Progenitor cell of endocrine pancreas (in vitro differentiated cells): ENCODE data around the gene DISP3. TPM values are rescaled to one million over a fixed set of nuclear protein-coding genes. Genes with fewer than 3 reads are reported as not detected.

Experiments
- DNase-seq: peaks from one replicate; pipeline ENCODE4 v3.0.0; 2021; ENCODE audit warnings: low spot score; ENCODE audit not compliant: unreplicated experiment
- H3K27ac Mint-ChIP-seq: 2 replicates; pipeline ENCODE4 v1.8.0; 2021; ENCODE audit warnings: mild to moderate bottlenecking, moderate library complexity, mixed read lengths
- H3K27me3 Mint-ChIP-seq: 2 replicates; pipeline ENCODE4 v1.8.0; 2021; ENCODE audit warnings: mixed read lengths
- H3K36me3 Mint-ChIP-seq: 2 replicates; pipeline ENCODE4 v1.8.0; 2022; ENCODE audit warnings: mixed read lengths; ENCODE audit not compliant: insufficient read depth
- H3K4me1 Mint-ChIP-seq: 2 replicates; pipeline ENCODE4 v1.8.0; 2021; ENCODE audit warnings: low read depth, mixed read lengths
- H3K4me3 Mint-ChIP-seq: 2 replicates; pipeline ENCODE4 v1.8.0; 2021; ENCODE audit warnings: low read depth, mild to moderate bottlenecking, moderate library complexity, mixed read lengths
- H3K9me3 Mint-ChIP-seq: 2 replicates; pipeline ENCODE4 v1.8.0; 2021; ENCODE audit warnings: low read depth, mixed read lengths
- CTCF ChIP-seq: fragments of 200-600 bp; sonication (generic); IDR thresholded peaks from one replicate; pipeline ENCODE4 v1.5.0; 2021; ENCODE audit warnings: antibody characterized with exemption, mild to moderate bottlenecking; ENCODE audit not compliant: unreplicated experiment
- long read RNA-seq: library from polyadenylated mRNA; unstranded; transcript quantifications from one replicate; pipeline ENCODE4 v2.0.0, GENCODE V29; 2020
- total RNA-seq: library from RNA; stranded (reverse); gene quantifications from 2 replicates; pipeline ENCODE4 v1.2.1, GENCODE V29; 2021

The DISP3 gene
- total RNA-seq = 5.4 and 6.2 TPM in 2 replicates
- long read RNA-seq = 0 reads

- H3K27ac Mint-ChIP-seq = peak within 1 kb of the TSS; percentile 33
- TF ChIP-seq CTCF = peak; percentile 89
- peaks cover 4% of the 10 kb centered on the region for H3K4me1 Mint-ChIP-seq
- DNase-seq = peak; percentile 79
- no peaks in the 10 kb centered on the region for H3K36me3 Mint-ChIP-seq
- peaks cover 46% of the 10 kb centered on the region for H3K27me3 Mint-ChIP-seq
- H3K9me3 Mint-ChIP-seq = no peaks in the 10 kb centered on the region
- peak within 1 kb of the TSS; percentile 70 for H3K4me3 Mint-ChIP-seq
Measured at GRCh38 chr1:11478571-11479374, at the start of gene DISP3. Gene DISP3 (plus strand): TSS chr1:11479155. CDS start chr1:11500993, 21,838 bp downstream.

GRCh38 chr1:11429226-11429625 is 49.7 kb upstream of the DISP3 start:
- no peaks in the 10 kb centered on the region for H3K9me3 Mint-ChIP-seq
- TF ChIP-seq CTCF = no peak

GRCh38 chr1:11429935-11430334 is 49.0 kb upstream of the DISP3 start:
- no peaks in the 10 kb centered on the region for H3K9me3 Mint-ChIP-seq
- no peak for DNase-seq
- H3K36me3 Mint-ChIP-seq = no peaks in the 10 kb centered on the region
- H3K4me3 Mint-ChIP-seq = no peak overlapping the region
- TF ChIP-seq CTCF = no peak
- H3K4me1 Mint-ChIP-seq = no peaks in the 10 kb centered on the region
- H3K27me3 Mint-ChIP-seq = peaks cover 8% of the 10 kb centered on the region
- H3K27ac Mint-ChIP-seq = no peak overlapping the region

More at GRCh38 chr1:11429226-11429625, 49.7 kb upstream of the DISP3 start:
- Mint-ChIP-seq H3K27me3 (peaks cover 8% of the 10 kb centered on the region), H3K36me3 (no peaks in the 10 kb centered on the region), H3K4me1 (no peaks in the 10 kb centered on the region), H3K4me3 (no peak overlapping the region), H3K27ac (no peak overlapping the region)
- DNase-seq = no peak

GRCh38 chr1:11431941-11432507 is 46.9 kb upstream of the DISP3 start:
- no peak overlapping the region for H3K4me3 Mint-ChIP-seq
- no peaks in the 10 kb centered on the region for H3K36me3 Mint-ChIP-seq
- DNase-seq = no peak
- H3K4me1 Mint-ChIP-seq = no peaks in the 10 kb centered on the region
- no peaks in the 10 kb centered on the region for H3K9me3 Mint-ChIP-seq
- H3K27ac Mint-ChIP-seq = no peak overlapping the region
- peaks cover 11% of the 10 kb centered on the region for H3K27me3 Mint-ChIP-seq
- no peak for TF ChIP-seq CTCF

- TF ChIP-seq CTCF = no peak
- peaks cover 14% of the 10 kb centered on the region for H3K27me3 Mint-ChIP-seq
- no peaks in the 10 kb centered on the region for H3K36me3 Mint-ChIP-seq
- no peaks in the 10 kb centered on the region for H3K9me3 Mint-ChIP-seq
- no peak for DNase-seq
- H3K27ac Mint-ChIP-seq = no peak overlapping the region
- H3K4me3 Mint-ChIP-seq = no peak overlapping the region
- no peaks in the 10 kb centered on the region for H3K4me1 Mint-ChIP-seq
Measured at GRCh38 chr1:11432526-11432925, 46.4 kb upstream of the DISP3 start.
